K562 (cell line): ENCODE results near the gene BSCL2. TPM values are rescaled to one million over a fixed set of nuclear protein-coding genes. Genes with fewer than 3 reads are reported as not detected.

Source experiments
- CAMTA2 ChIP-seq: fragments of 250-450 bp; sonication (Bioruptor Pico); conservative IDR thresholded peaks from 2 replicates; pipeline ENCODE4 v1.5.1; 2022
- CCNT2 ChIP-seq: IDR thresholded peaks from 2 replicates; pipeline ENCODE4 v1.6.1; 2011; ENCODE audit warnings: borderline replicate concordance, low read depth, mild to moderate bottlenecking, moderate library complexity, mixed read lengths, low read length; ENCODE audit not compliant: insufficient read length; ENCODE audit errors: extremely low read depth
- E2F8 ChIP-seq: fragments of 450-650 bp; IDR thresholded peaks from 2 replicates; pipeline ENCODE4 v1.7.1; 2018; ENCODE audit warnings: mild to moderate bottlenecking, low read depth; ENCODE audit not compliant: partially characterized antibody
- EHMT2 ChIP-seq: fragments of 450-650 bp; IDR thresholded peaks from 2 replicates; pipeline ENCODE4 v1.6.1; 2018; ENCODE audit warnings: antibody characterized with exemption
- ETV1 ChIP-seq: fragments of 450-650 bp; conservative IDR thresholded peaks from 2 replicates; pipeline ENCODE4 v1.6.1; 2016; ENCODE audit warnings: missing genetic modification characterization, control low read depth, low read depth, missing compliant biosample characterization
- GTF2B ChIP-seq: IDR thresholded peaks from 2 replicates; pipeline ENCODE4 v1.6.1; 2011; ENCODE audit not compliant: insufficient read length; ENCODE audit errors: extremely low read depth
- MLLT1 ChIP-seq, 2 experiments: fragments of 450-650 bp; IDR thresholded peaks; 2 replicates each; pipeline ENCODE4 v1.6.1; 2016
- SMARCB1 ChIP-seq: IDR thresholded peaks from 2 replicates; pipeline ENCODE4 v1.6.1; 2011; ENCODE audit warnings: improper control_type of control experiment, low read depth; ENCODE audit not compliant: insufficient read length
- THAP7 ChIP-seq: fragments of 250-450 bp; sonication (Bioruptor Pico); IDR thresholded peaks from 2 replicates; pipeline ENCODE4 v1.5.0; 2021
- ZBTB1 ChIP-seq: sonication (generic); formaldehyde crosslinking; IDR thresholded peaks from 2 replicates; pipeline ENCODE4 v1.8.1; 2023; ENCODE audit warnings: missing genetic modification reagents, low read depth, mild to moderate bottlenecking, borderline replicate concordance
- ZBTB11 ChIP-seq, 3 experiments: fragments of 200-800 bp in 1 of 3; fragments of 250-450 bp in 1 of 3; fragments of 450-650 bp in 1 of 3; sonication (Bioruptor Pico) in 1 of 3; sonication (Bioruptor generic) in 1 of 3; formaldehyde crosslinking in 1 of 3; IDR thresholded peaks; 2 replicates each; pipeline versions ENCODE4 v1.6.1 to v1.8.0; 2016 to 2022; ENCODE audit warnings: mild to moderate bottlenecking in 2 of 3, missing genetic modification characterization in 2 of 3, missing compliant biosample characterization in 1 of 3, moderate library complexity in 1 of 3
- ZNF274 ChIP-seq: IDR thresholded peaks from 2 replicates; pipeline ENCODE4 v1.6.1; 2011; ENCODE audit warnings: low read depth, mild to moderate bottlenecking, low read length, moderate library complexity, borderline replicate concordance
- ZNF280A ChIP-seq: fragments of 450-650 bp; IDR thresholded peaks from 2 replicates; pipeline ENCODE4 v1.6.1; 2018; ENCODE audit warnings: mild to moderate bottlenecking, low read depth; ENCODE audit not compliant: partially characterized antibody
- ZNF282 ChIP-seq: sonication (generic); formaldehyde crosslinking; IDR thresholded peaks from 2 replicates; pipeline ENCODE4 v1.8.1; 2023; ENCODE audit warnings: missing genetic modification reagents
- ZNF57 ChIP-seq: fragments of 450-650 bp; formaldehyde crosslinking; IDR thresholded peaks from 2 replicates; pipeline ENCODE4 v1.4.0; 2020; ENCODE audit warnings: mild to moderate bottlenecking, moderate library complexity
- ZNF76 ChIP-seq: fragments of 250-450 bp; sonication (Bioruptor Pico); IDR thresholded peaks from 2 replicates; pipeline ENCODE4 v1.4.0; 2020; ENCODE audit warnings: mild to moderate bottlenecking, moderate library complexity, borderline replicate concordance
- polyA plus RNA-seq, 8 experiments: library from polyadenylated mRNA; depleted of rRNA in 4 of 8; stranded (reverse) in 5 of 8; unstranded in 3 of 8; fragments of >200 nt; fragmentation: Nextera tagmentation in 2 of 8; fragmentation: Illumina TruSeq in 1 of 8; extraction: Ambion mirVana in 2 of 8; extraction: Trizol in 1 of 8; gene quantifications; 2 replicates each; pipeline versions ENCODE4 v1.2.1 to v1.2.3, GENCODE V29; 2011 to 2014; ENCODE audit warnings: inconsistent platforms in 1 of 8, missing spikeins in 1 of 8
- total RNA-seq, 7 experiments: library from RNA; depleted of rRNA in 6 of 7; stranded (reverse); fragments of >200 nt in 6 of 7; fragmentation: Illumina TruSeq in 2 of 7; extraction: Trizol in 2 of 7; gene quantifications; 2 replicates each; pipeline versions ENCODE4 v1.2.1 to v1.2.3, GENCODE V29; 2011 to 2021; ENCODE audit warnings: low replicate concordance in 1 of 7

Gene BSCL2
- total and polyA plus RNA-seq, 9 of the 15 experiments (the other 6 are each of a cell fraction or from before 2014, with no cell fraction given), result 18.9 to 51.7 (median 35.2) TPM

- no peak for TF ChIP-seq E2F8
- peak in 1 of 2 experiments; percentile 67; a peak in 2 of 4 replicates for TF ChIP-seq MLLT1 (IDR thresholded peaks at IDR 0.05)
- TF ChIP-seq ZNF282, result no peak
- 0 out of 2 replicates have a peak, but pooled peaks have one; percentile 22 for TF ChIP-seq CAMTA2 (CRISPR knock-in tag)
- no peak for TF ChIP-seq ZNF280A
- no peak for TF ChIP-seq ZNF57 (CRISPR knock-in tag)
- TF ChIP-seq GTF2B, result peak; percentile 94
- TF ChIP-seq ZNF76 (CRISPR knock-in tag), result no peak
- TF ChIP-seq CCNT2, result peak; percentile 70
- TF ChIP-seq THAP7 (CRISPR knock-in tag), result peak; percentile 92; the same call in 1 of the 2 replicates
- TF ChIP-seq EHMT2, result no peak
- no peak for TF ChIP-seq ZBTB1
- peak; percentile 86 for TF ChIP-seq ETV1
- no peak for TF ChIP-seq SMARCB1
- TF ChIP-seq ZNF274, result no peak
- peak in 1 of 3 experiments; percentile 96; a peak in 3 of 6 replicates for TF ChIP-seq ZBTB11 (CRISPR knock-in tag; IDR thresholded peaks at IDR 0.05)
These were observed 42.1 kb downstream of the BSCL2 start, which contains the start of the genes C11orf98 and CSKMT (continued) for GRCh38 chr11:62665075-62665598.
